GM23338 (cell line): Measurements from ENCODE around the gene ZMAT5.

Experiments used
- CREB1 ChIP-seq: fragments of 250-450 bp; sonication (Bioruptor Pico); IDR thresholded peaks from 2 replicates; pipeline ENCODE4 v1.5.0; 2020; ENCODE audit warnings: low read depth, mild to moderate bottlenecking, moderate library complexity
- CTCF ChIP-seq, 2 experiments: fragments of 200-600 bp in 1 of 2; sonication (generic) in 1 of 2; conservative IDR thresholded peaks; 2 replicates each; pipeline versions ENCODE4 v1.5.1 to v1.6.1; 2016 to 2017; ENCODE audit warnings: antibody characterized with exemption in 2 of 2, low read depth in 2 of 2, mild to moderate bottlenecking in 2 of 2, moderate library complexity in 1 of 2
- EZH2 ChIP-seq: fragments of 200-600 bp; sonication (generic); IDR thresholded peaks from one replicate; pipeline ENCODE4 v1.8.0; 2017; ENCODE audit warnings: antibody characterized with exemption, mild to moderate bottlenecking, low read depth; ENCODE audit not compliant: unreplicated experiment
- EZH2phosphoT487 ChIP-seq: fragments of 200-600 bp; sonication (generic); IDR thresholded peaks from one replicate; pipeline ENCODE4 v1.8.1; 2018; ENCODE audit warnings: antibody characterized with exemption; ENCODE audit not compliant: unreplicated experiment
- JUNB ChIP-seq: IDR thresholded peaks from one replicate; pipeline ENCODE4 v1.6.1; 2016; ENCODE audit warnings: antibody characterized with exemption; ENCODE audit not compliant: unreplicated experiment
- NANOG ChIP-seq: IDR thresholded peaks from 2 replicates; pipeline ENCODE4 v1.6.1; 2016; ENCODE audit warnings: antibody characterized with exemption, borderline replicate concordance
- POLR2AphosphoS5 ChIP-seq: IDR thresholded peaks from 2 replicates; pipeline ENCODE4 v1.6.1; 2016; ENCODE audit warnings: antibody characterized with exemption, low read depth
- REST ChIP-seq: IDR thresholded peaks from one replicate; pipeline ENCODE4 v1.6.1; 2018; ENCODE audit warnings: antibody characterized with exemption; ENCODE audit not compliant: unreplicated experiment
- STAT1 ChIP-seq: IDR thresholded peaks from one replicate; pipeline ENCODE4 v1.6.1; 2016; ENCODE audit warnings: antibody characterized with exemption; ENCODE audit not compliant: unreplicated experiment
- TF ChIP-seq, protein P1 (sequence below): IDR thresholded peaks from 2 replicates; pipeline ENCODE4 v1.6.1; 2016; ENCODE audit warnings: antibody characterized with exemption

- TF ChIP-seq CTCF (conservative IDR thresholded peaks at IDR 0.05; ENCODE audit: low read depth in 2 of 2) (no peak), POLR2AphosphoS5 (no peak), EZH2phosphoT487 (no peak), REST (no peak), EZH2 (no peak), CREB1 (no peak), NANOG (no peak), STAT1 (no peak), JUNB (no peak)
- TF ChIP-seq, protein P1, sequence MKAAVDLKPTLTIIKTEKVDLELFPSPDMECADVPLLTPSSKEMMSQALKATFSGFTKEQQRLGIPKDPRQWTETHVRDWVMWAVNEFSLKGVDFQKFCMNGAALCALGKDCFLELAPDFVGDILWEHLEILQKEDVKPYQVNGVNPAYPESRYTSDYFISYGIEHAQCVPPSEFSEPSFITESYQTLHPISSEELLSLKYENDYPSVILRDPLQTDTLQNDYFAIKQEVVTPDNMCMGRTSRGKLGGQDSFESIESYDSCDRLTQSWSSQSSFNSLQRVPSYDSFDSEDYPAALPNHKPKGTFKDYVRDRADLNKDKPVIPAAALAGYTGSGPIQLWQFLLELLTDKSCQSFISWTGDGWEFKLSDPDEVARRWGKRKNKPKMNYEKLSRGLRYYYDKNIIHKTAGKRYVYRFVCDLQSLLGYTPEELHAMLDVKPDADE, result no peak
Observed at GRCh38 chr22:29700900-29701154, 66.0 kb downstream of the ZMAT5 start.
